ENCODE results near the gene UBASH3A.

DNA sequence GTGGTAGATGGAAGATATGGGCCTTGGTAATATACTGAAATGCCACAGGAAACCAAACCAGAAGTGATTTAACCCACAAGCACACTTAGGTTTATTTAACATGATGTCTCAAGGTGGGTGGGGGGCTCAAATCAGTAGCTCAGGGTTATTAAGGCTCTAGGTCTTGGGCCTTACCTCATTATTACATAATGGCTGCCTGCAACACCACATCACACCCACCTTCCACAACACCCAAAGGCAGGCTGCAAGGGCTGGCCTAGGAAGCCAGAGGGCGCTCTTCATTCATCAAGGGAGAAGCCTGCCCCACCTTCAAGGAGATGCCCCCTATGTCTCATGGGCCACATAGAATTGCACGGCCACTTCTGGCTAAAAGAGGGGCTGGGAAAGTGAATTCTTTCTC is 43.4 kb upstream of the UBASH3A start:
- TF ChIP-seq CTCF (IDR thresholded peaks at IDR 0.05 in 4 of 5, conservative IDR thresholded peaks at IDR 0.05 in 1 of 5), result no peak
- TF ChIP-seq POLR2A (IDR thresholded peaks at IDR 0.05), result no peak

All from gastrocnemius medialis (tissue), 4 donors.